Endothelial cell of hepatic sinusoid (primary cell): ENCODE results near the gene EPB41.
"Not testable (repeated sequence)": the region's sequence is repeated elsewhere in the genome, so short reads cannot be mapped to it uniquely, and the experiment has no call there.

Experiments used
- in situ Hi-C: cut with HindIII; loops from 2 replicates; pipeline ENCODE4 v1.10.0; 2017; ENCODE audit warnings: low sequenced_read_pairs

EPB41 gene

DNA sequence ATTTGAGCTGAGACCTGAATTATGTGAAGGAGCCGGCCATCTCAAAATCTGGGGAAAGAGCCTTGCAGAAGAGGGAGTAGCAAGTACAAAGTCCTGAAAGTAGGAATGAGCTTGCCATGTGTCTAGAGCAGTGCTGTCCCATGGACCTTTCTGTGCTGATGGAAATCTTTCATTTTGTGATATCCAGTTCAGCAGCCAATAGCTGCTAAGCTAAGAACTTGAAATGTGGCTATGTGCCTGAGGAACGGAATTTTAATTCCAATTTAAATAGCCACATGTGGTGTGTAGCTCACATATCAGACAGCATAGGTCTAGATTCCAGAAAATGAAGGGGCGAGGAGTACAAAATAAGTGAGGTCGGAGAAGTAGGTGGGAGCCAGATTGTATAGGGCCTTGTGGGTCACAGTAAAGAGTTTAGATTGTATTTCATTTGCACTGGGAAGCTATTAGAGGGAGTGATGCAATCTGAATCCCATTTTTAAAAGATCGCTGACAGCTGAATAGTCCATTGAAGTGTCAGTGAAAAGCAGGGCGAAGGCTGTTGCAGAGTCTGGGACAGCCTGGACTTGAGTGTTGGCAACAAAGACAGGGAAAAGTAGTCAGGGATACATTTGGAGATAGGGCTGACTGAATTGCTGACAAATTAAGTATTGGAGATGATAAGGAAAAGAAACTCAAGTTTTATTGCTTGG is 129.1 kb downstream of the EPB41 start:
- in situ Hi-C loops: no loop called here

DNA sequence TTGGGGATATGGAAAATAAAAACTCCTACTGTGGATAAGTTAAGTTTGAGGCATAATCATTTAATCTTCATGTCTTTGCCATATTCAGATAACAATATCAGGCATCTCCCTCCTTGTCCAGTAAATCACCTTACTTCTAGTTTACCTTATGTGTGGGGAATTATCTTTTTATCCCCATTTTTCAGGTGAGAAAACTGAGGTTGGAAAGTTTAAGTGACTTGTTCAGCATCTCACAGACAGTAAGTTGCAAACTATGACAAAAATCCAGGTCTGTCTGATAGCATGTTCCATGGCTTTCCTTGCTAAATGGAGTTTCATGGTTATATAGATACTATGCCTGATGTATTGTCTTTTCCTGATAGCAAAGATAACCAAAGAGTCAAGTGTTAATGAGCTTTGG is 129.6 kb downstream of the EPB41 start:
- in situ Hi-C loops: no loop called here

DNA sequence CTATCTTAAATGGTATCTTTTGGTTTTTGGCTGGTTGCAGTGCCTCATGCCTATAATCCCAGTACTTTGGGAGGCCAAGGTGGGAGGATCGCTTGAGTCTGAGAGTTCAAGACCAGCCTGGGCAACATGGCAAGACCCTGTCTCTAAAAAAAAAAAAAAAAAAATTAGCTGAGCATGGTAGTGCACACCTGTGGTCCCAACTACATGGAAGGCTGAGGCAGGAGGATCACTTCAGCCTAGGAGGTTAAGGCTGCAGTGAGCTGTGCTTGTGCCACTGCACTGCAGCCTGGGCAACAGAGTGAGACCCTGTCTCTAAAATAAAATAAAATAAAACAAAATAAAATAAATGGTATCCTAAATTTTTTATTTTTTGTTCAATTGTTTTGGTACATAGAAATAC is 131.3 kb downstream of the EPB41 start:
- in situ Hi-C loops: not testable (repeated sequence)

DNA sequence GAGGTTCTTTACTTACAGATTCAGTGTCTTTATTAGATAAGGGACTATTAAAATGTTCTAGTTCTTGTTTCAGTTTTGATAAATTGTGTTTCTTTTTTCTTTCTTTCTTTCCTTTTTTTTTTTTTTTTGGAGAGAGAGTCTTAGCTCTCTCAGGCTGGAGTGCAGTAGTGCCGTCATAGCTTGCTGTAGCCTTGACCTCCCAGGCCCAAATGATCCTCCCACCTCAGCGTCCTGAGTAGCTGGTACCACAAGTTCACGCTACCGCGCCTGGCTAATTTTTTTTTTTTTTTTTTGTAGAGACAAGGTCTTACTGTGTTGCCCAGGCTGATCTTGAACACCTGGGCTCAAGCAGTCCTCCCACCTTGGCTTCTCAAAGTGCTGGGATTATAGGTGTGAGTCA is 132.8 kb downstream of the EPB41 start:
- in situ Hi-C loops: no loop called here

DNA sequence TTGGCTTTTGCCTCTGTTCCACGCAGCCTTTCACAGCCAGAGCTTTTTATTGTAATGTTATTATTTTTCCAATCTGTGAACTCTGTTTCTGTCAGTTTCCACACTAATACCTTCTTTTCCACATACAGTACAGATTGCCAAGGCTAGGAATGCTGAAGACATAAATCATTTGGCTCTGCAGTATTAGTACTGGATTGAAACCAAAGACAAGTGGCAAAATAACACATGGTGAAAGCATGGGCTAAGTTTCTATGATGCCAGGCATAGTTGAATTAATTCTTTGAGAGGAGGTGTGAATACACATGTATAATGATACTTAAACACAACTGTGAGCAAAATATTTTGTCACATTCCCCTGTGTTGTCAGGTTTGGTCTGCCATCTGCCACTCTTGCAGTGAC is 135.8 kb downstream of the EPB41 start:
- in situ Hi-C loops: no loop called here

DNA sequence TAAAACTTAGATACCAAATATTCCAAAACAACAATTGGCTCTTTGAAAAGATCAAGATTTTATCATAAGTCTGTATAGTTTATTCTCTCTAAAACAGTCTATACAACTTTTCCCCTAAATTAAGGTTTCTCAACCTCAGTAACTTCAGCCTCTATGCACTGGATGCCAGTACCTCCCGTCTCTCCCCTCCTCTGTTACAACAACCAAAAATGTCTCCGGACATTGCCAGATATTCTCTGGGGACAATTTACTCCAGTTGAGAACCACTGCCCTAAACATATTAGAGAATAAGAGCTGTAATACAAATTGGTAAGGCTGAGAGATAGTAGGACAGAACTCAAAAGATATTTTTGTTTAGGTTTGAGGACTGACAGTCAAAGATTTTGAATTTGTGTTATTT is 137.7 kb downstream of the EPB41 start:
- in situ Hi-C loops: no loop called here

DNA sequence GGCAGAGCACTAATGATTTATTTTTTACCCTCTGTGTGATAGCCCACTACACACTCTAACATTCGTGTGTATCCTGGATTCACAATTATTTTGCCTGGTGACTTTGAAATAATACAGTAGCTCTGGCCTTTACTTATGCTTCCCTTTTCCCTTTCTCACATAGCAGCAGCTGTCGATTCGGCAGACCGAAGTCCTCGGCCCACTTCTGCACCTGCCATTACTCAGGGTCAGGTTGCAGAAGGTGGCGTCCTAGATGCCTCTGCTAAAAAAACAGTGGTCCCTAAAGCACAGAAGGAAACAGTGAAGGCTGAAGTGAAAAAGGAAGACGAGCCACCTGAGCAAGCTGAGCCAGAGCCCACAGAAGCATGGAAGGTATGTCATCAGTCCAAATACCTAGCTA is 138.6 kb downstream of the EPB41 start:
- in situ Hi-C loops: no loop called here

DNA sequence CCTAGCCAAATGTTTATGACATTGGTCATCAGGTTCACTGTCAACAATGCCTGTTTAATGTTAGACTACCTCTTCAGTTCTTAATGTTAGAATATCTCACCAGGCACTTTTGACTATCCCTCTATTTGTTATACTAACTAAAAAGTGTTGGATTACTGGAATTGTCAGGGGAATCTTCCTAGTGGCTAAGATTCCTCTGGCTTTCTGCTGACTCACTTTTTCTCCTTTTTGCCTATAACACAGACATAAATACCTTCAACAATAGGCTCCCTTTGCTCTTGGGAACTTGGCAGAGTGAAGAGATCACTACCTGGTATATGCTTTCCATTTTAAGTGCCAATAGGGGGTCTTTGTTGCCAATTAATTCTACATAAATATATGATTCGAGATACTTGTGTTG is 140.8 kb downstream of the EPB41 start:
- in situ Hi-C loops: no loop called here

DNA sequence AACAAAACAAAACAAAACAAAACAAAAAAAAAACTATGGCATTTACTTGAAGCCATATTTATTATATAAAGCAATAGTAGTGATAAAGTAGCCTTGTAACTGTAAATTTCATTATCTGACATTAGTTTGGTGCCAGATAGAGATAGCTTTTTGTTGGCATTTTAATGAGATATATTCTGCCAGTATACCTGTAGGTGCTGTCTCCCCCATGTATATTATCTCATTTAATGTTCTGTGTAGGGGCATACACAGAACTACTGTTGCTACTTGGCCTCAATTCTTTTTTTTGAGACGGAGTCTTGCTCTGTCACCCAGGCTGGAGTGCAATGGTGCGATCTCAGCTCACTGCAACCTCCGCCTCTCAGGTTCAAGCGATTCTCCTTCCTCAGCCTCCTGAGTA is 141.9 kb downstream of the EPB41 start:
- in situ Hi-C loops: no loop called here

DNA sequence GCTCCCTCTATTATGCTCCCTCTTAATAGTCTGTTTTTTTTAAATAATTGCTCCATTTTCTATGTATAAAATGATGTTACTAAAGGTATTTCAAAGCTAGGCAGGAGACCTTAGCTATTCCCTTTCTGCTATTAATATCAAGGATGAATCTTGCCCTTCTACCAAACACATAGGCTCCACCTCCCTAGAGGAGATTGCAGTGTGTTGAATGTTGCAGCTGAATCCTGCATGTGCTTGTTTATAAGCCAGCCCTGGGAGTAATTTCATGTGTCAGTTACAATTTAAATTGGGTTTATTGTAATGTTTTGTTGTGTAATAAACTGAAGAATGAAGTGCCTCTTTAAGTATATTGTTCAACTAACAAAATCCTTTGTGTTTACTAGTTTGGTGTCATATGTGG is 143.3 kb downstream of the EPB41 start:
- in situ Hi-C loops: no loop called here

DNA sequence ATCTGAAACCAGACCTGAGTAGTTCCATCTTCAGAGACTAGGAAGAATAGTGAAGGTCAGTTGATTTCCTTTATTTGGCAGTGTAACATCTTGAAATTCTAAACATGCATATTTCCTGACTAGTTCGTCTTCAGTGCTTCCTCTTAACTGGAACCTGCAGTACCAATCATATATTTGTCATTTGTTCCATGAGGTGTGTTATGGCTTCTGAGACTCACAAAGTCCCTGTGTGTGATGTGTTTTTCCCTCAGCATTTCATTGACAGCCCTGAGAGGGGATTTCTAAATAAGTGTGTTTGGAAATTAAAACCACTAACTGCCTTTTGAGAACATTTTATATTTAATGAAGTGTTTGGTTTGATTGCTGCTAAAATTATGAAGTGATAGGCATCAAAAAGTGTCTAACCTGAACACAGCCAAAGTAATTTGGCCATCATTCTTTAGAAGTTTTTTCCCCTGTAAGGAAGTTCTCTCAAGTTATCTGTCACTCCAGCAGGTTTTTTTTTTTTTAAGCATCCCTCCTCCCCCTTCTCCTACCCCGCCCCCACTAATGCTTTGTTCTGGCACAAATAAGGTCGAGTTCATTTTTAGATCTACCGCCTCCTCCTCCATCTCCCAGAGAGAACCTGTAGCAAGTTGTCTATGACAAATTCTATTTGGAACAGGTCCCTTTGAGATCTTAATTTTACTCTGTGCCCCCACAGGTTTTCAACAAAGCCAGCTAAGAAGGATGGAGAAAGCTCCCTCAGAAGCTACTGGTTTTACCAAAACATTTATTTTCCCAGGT is 148.0 kb downstream of the EPB41 start:
- in situ Hi-C loops: loop anchor here (5.0 kb wide), 1 partner anchor 40 kb away; no protein-coding TSS in a partner anchor

DNA sequence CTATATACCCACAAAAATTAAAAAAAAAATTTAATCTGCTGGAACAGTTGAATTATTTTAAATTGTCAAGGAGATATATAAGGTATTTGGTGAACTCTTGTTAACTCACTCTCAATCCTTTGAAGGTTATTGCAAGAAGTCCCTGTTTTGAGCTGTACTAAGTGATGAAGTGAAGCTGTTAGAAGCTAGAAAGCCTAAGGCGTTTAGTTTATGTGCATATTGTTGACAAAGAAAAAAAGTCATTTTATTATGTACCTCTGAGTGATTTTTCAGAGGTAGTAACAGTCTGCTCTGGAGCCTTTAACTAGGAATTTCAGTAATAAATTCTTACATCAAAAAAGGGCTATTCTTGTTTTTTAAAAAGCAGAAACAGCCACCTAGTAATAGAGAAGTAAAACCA is 149.7 kb downstream of the EPB41 start:
- in situ Hi-C loops: loop anchor here (5.0 kb wide), 1 partner anchor 38 kb away; no protein-coding TSS in a partner anchor

DNA sequence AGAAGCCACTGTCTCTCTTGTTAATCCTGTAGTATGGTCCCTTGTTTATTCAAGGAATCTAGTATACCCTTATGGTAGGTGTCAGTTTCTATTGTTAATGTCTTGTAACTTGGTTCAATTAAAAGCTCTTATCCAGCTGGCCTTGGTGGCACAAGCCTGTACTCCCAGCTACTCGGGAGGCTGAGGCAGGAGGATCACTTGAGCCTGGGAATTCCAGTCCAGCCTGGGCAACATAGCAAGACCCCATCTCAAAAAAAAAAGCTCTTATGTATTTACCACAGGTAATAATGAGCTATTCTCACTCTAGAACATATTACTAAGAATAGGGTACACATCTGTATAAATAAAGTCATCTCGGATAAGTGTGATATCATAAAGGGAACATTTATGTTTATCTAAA is 162.8 kb downstream of the EPB41 start:
- in situ Hi-C loops: no loop called here

DNA sequence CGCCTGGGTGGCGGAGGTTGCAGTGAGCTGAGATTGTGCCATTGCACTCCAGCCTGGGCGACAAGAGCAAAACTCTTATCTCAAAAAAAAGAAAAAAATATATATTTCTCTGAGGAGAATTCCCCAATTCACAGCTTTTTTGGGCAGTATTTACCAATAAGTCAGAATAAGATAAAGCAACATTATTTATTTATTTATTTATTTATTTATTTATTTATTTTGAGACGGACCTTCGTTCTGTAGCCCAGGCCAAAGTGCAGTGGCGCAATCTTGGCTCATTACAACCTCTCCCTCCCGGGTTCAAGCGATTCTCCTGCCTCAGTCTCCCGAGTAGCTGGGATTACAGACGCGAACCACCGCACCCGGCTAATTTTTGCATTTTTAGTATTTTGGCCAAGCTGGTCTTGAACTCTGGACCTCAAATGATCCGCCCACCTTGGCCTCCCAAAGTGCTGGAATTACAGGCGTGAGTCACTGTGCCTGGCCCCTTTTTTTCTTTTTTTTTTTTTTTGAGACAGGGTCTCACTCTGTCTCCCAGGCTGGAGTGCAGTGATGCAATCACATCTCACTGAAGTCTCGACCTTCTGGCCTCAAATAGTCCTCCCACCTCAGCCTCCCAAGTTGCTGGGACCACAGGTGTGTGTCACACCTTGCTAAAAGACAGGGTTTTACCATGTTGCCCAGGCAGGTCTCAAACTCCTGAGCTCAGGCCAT is 165.7 kb downstream of the EPB41 start:
- in situ Hi-C loops: not testable (repeated sequence)

DNA sequence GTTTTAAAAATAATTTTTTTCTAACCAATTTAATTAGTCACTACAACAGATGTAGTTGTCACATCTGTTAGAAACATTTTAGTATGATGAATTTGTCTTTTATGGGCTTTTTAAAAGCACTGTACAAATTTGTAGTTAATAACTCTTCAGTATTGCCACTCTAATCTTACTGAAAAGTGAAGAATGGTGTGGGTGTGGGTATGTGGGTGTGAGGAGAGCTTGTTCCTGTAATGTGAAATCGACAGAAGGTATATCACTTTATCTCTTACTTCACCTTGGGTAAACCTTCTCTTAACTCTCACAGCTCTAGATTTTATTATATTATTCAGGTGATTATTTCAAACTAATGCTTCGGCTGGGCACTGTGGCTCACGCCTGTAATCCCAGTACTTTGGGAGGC is 166.8 kb downstream of the EPB41 start:
- in situ Hi-C loops: no loop called here

DNA sequence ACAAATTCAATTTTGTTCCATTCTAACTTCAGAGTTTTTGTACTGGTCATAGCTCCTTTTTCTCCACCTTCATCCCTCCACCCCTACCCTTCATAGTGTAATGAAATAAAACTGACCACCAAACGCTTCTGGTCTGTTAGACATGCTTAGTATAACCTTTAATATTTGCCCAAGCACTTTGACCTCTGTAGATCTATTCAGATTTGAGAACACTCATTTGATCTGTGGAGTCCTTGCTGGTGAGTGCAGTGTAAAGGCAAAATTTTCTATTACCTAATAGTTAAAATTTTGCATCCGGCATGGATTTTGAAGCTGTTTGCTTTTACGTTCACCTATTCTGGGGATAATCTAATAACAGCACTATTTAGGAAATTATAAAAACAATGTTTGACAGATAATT is 168.2 kb downstream of the EPB41 start:
- in situ Hi-C loops: no loop called here

DNA sequence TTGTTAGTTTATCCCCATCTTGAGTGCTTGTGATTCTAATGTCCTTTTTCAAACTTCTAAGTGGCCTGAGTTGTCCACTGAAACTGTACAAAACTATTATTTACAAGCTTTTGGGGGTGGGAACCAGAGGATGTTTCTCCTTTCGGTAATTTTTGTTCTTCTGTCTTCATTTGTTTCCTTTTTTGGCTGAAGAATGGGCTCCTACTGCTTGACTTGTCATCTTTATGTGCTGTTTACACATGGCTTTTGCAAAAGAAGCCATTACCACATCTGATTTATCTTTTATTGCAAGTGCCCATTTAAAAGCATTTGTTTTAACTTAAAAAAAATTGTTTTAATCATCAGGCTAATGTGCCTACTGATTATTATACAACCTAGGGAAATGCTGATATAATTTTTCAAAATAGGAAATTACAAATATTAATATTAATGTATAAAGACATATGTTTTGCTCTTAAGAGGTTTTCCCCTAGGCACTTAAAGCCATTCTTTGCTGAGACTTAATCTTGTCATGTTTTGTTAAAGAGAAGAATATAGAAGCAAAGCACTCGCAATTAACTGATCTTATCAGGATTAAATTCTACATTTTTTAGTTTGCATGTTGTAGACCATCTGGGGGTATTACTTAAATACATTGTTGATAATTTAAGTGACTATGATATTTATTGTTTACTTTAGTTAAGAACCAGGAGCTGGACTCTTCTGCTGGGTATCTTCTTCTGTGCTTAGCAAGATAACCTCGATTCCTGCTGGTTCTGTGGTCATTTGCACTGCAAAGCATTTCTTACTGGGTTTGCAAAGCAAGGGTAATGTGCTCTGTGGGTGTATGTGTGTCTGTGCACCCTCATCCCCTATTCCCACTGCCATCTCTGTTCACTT is 169.2 kb downstream of the EPB41 start:
- in situ Hi-C loops: no loop called here

DNA sequence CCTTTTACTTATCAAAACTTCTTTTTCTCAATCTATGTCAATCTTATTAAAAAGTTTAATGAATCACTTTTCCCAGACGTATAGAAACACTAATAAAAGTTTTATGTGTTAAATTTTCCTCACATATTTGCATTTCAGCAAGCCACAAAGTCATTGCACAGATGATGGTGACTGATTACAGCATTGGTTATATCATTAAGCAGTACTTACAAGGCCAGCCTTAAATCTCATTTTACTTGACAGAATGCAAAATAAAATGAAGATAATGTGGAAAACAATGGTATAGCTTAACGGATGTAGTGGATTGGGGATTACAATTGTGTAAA is 169.8 kb downstream of the EPB41 start:
- in situ Hi-C loops: no loop called here

DNA sequence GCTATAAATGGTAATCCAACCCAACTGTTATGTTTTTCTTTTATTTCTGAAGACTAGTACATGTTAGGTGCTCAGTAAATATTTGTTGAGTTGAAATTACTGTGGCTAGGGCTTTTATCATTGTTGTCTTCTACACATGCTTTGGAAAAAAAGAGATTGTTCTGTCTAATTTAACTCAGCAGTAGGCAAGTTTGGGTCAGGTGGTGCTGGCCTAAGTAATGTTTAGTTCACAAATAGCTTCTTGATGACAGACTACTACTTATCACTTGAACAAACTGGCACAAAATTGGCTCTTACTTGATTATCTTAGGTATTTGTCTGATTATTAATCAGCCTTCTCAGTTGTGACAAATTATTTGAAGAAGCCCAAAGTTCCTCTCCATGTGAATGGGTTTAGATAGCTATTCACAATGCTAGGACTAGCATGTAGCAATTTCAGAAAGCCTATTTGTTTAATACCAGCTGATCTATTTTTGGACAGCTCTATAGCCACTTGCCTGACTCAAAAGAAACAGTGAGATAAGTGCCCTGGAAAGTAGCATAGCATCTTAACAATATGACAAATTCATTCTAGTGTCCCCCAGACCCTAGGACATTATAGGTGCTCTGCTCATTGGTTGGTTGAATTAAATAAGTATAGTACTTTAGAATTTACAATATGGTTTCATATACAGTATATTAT is 176.7 kb downstream of the EPB41 start:
- in situ Hi-C loops: no loop called here

DNA sequence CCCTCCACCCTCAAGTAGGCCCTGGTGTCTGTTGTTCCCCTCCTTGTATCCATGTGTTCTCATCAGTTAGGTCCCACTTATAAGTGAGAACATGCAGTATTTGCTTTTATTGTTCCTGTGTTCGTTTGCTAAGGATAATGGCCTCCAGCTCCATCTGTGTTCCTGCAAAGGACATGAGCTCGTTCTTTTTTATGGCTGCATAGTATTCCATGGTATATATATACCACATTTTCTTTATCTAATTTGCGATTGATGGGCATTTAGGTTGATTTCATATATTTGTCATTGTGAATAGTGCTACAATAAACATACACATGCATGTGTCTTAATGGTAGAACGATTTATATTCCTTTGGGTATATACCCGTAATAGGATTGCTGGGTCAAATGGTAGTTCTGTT is 178.3 kb downstream of the EPB41 start:
- in situ Hi-C loops: not testable (repeated sequence)
